ENCODE measurements around the gene MAPKAP1.

DNA sequence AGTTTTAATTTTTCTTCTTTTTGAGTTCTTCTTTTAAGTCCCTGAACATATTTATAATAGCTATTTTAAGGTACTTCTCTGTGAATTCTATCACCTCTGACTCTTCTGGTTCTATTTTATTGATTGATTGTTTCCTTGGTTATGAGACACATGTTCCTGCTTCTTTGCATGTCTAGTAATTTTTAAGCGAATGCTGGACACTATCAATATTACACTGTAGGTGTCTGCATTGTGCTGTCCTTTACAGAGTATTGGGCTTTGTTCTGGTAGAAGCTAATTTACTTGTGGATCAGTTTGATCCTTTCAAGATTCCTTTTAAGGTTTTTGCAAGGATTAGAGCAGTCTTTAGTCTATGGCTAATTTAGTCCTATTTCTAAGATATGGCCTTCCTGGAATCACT lies 249.7 kb downstream of the MAPKAP1 start:
- TF ChIP-seq, protein P1, sequence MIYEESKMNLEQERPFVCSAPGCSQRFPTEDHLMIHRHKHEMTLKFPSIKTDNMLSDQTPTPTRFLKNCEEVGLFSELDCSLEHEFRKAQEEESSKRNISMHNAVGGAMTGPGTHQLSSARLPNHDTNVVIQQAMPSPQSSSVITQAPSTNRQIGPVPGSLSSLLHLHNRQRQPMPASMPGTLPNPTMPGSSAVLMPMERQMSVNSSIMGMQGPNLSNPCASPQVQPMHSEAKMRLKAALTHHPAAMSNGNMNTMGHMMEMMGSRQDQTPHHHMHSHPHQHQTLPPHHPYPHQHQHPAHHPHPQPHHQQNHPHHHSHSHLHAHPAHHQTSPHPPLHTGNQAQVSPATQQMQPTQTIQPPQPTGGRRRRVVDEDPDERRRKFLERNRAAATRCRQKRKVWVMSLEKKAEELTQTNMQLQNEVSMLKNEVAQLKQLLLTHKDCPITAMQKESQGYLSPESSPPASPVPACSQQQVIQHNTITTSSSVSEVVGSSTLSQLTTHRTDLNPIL (CRISPR knock-in tag; IDR thresholded peaks at IDR 0.05; ENCODE audit: low read depth): no peak
- TF ChIP-seq ZC3H10 (CRISPR knock-in tag; IDR thresholded peaks at IDR 0.05) (no peak), TSHZ2 (CRISPR knock-in tag; IDR thresholded peaks at IDR 0.05) (no peak), RARB (CRISPR knock-in tag; IDR thresholded peaks at IDR 0.05) (no peak), ARNTL (CRISPR knock-in tag; IDR thresholded peaks at IDR 0.05; ENCODE audit: borderline replicate concordance, low read depth) (no peak), ZNF70 (CRISPR knock-in tag; IDR thresholded peaks at IDR 0.05) (no peak), ZFP30 (CRISPR knock-in tag; IDR thresholded peaks at IDR 0.05) (no peak), PPARA (CRISPR knock-in tag; IDR thresholded peaks at IDR 0.05; ENCODE audit: borderline replicate concordance) (no peak), TCF4 (CRISPR knock-in tag; IDR thresholded peaks at IDR 0.05; ENCODE audit: borderline replicate concordance) (no peak), ZFP3 (CRISPR knock-in tag; IDR thresholded peaks at IDR 0.05) (no peak), SNAI2 (CRISPR knock-in tag; IDR thresholded peaks at IDR 0.05) (no peak), OSR1 (CRISPR knock-in tag; IDR thresholded peaks at IDR 0.05) (no peak), BACH2 (CRISPR knock-in tag; IDR thresholded peaks at IDR 0.05; ENCODE audit: borderline replicate concordance) (no peak)
- TF ChIP-seq, protein P2, sequence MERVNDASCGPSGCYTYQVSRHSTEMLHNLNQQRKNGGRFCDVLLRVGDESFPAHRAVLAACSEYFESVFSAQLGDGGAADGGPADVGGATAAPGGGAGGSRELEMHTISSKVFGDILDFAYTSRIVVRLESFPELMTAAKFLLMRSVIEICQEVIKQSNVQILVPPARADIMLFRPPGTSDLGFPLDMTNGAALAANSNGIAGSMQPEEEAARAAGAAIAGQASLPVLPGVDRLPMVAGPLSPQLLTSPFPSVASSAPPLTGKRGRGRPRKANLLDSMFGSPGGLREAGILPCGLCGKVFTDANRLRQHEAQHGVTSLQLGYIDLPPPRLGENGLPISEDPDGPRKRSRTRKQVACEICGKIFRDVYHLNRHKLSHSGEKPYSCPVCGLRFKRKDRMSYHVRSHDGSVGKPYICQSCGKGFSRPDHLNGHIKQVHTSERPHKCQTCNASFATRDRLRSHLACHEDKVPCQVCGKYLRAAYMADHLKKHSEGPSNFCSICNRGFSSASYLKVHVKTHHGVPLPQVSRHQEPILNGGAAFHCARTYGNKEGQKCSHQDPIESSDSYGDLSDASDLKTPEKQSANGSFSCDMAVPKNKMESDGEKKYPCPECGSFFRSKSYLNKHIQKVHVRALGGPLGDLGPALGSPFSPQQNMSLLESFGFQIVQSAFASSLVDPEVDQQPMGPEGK (CRISPR knock-in tag; IDR thresholded peaks at IDR 0.05; ENCODE audit: borderline replicate concordance): no peak
